ENCODE results near the gene NDUFV2. TPM values are rescaled to one million over a fixed set of nuclear protein-coding genes. Genes with fewer than 3 reads are reported as not detected.
A peak's percentile ranks its signal among the peaks of the same experiment; 100 is the strongest.

NDUFV2 gene
- total RNA-seq, 4 donors from 2014 or later = 251 to 386 (median 277) TPM

- H3K27me3 ChIP-seq = no peaks in the 10 kb centered on the region
- H3K4me3 ChIP-seq = no peak overlapping the region
- in situ Hi-C loops (cut with MboI; ENCODE audit: low sequenced_read_pairs in 4 of 4) (no loop called here), intact Hi-C loops (cut with DNase I; ENCODE audit: low total_unique reads) (loop anchor here (10.0 kb wide), 2 partner anchors 1565 to 1895 kb away; partner anchors contain the start of genes LRRC30 and PTPRM)
- no peak for ATAC-seq
- no peak for DNase-seq
- peaks cover 0 to 52% of the 10 kb centered on the region in 2 donors for H3K36me3 ChIP-seq
- peak overlapping the region; percentile 92 to 98 (median 98) for H3K27ac ChIP-seq
- no peak for TF ChIP-seq POLR2A (IDR thresholded peaks at IDR 0.05)
- TF ChIP-seq, protein P1, sequence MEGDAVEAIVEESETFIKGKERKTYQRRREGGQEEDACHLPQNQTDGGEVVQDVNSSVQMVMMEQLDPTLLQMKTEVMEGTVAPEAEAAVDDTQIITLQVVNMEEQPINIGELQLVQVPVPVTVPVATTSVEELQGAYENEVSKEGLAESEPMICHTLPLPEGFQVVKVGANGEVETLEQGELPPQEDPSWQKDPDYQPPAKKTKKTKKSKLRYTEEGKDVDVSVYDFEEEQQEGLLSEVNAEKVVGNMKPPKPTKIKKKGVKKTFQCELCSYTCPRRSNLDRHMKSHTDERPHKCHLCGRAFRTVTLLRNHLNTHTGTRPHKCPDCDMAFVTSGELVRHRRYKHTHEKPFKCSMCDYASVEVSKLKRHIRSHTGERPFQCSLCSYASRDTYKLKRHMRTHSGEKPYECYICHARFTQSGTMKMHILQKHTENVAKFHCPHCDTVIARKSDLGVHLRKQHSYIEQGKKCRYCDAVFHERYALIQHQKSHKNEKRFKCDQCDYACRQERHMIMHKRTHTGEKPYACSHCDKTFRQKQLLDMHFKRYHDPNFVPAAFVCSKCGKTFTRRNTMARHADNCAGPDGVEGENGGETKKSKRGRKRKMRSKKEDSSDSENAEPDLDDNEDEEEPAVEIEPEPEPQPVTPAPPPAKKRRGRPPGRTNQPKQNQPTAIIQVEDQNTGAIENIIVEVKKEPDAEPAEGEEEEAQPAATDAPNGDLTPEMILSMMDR (IDR thresholded peaks at IDR 0.05 in 4 of 5, conservative IDR thresholded peaks at IDR 0.05 in 1 of 5) = no peak
- peaks cover 60 to 79% of the 10 kb centered on the region in 2 donors for H3K4me1 ChIP-seq
- no peaks in the 10 kb centered on the region for H3K9me3 ChIP-seq
Observed at GRCh38 chr18:9130195-9130594, 27.7 kb downstream of the NDUFV2 start.

DNA sequence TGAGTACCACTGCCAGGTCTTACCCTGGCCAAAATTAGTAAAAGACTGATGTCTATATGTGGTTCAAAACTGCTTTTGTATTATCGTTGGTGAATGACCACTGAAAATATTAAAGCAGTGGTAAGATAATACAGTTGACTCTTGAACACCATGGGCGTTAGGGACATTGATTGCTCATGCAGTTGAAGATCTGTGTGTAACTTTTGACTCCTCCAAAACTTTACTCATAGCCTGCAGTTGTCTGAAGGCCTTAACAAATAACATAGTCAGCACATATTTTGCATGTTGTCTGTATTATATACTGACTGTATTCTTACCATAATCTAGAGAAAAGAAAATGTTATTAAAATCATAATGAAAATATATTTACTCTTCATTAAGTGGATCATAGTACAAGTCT is 28.3 kb downstream of the NDUFV2 start:
- Histone ChIP-seq H3K36me3 (peaks cover 0 to 52% of the 10 kb centered on the region in 2 donors), H3K4me3 (no peak overlapping the region), H3K27me3 (no peaks in the 10 kb centered on the region), H3K4me1 (peaks cover 62 to 80% of the 10 kb centered on the region in 2 donors), H3K27ac (peak overlapping the region; percentile 92 to 98 (median 98)), H3K9me3 (no peaks in the 10 kb centered on the region)
- TF ChIP-seq, protein P1 (IDR thresholded peaks at IDR 0.05 in 4 of 5, conservative IDR thresholded peaks at IDR 0.05 in 1 of 5) = no peak
- no peak for TF ChIP-seq POLR2A (IDR thresholded peaks at IDR 0.05)
- intact Hi-C loops (cut with DNase I; ENCODE audit: low total_unique reads) (loop anchor here (10.0 kb wide), 2 partner anchors 1566 to 1896 kb away; partner anchors contain the start of genes LRRC30 and PTPRM), in situ Hi-C loops (cut with MboI; ENCODE audit: low sequenced_read_pairs in 4 of 4) (no loop called here)
- ATAC-seq (peak; percentile 37 to 41), DNase-seq (no peak)

DNA sequence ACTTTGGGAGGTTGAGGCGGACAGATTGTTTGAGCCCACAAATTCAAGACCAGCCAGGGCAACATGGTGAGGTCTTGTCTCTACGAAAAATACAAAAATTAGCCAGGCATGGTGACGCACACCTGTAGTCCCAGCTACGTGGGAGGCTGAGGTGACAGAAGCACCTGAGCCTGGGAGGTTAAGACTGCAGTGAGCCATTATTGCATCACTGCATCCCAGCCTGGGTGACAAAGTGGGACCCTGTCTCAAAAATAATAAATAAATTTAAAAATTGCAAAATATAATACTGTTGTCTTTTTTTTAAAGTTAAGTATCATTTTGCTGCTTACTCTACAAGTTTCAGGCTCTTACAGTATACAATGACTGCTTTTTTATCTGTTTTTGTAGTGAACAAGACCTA is 30.1 kb downstream of the NDUFV2 start:
- H3K4me3 ChIP-seq = no peak overlapping the region
- peak overlapping the region; percentile 92 to 98 (median 98) for H3K27ac ChIP-seq
- H3K4me1 ChIP-seq = peaks cover 47 to 64% of the 10 kb centered on the region in 2 donors
- intact Hi-C loops (cut with DNase I; ENCODE audit: low total_unique reads) (loop anchor here (10.0 kb wide), 2 partner anchors 1568 to 1898 kb away; partner anchors contain the start of genes LRRC30 and PTPRM), in situ Hi-C loops (cut with MboI; ENCODE audit: low sequenced_read_pairs in 4 of 4) (no loop called here)
- H3K9me3 ChIP-seq = no peaks in the 10 kb centered on the region
- ATAC-seq = no peak
- TF ChIP-seq POLR2A (IDR thresholded peaks at IDR 0.05) = no peak
- TF ChIP-seq, protein P1 (IDR thresholded peaks at IDR 0.05 in 4 of 5, conservative IDR thresholded peaks at IDR 0.05 in 1 of 5) = no peak
- no peaks in the 10 kb centered on the region for H3K27me3 ChIP-seq
- no peak for DNase-seq
- peaks cover 0 to 46% of the 10 kb centered on the region in 2 donors for H3K36me3 ChIP-seq

- peaks cover 0 to 40% of the 10 kb centered on the region in 2 donors for H3K36me3 ChIP-seq
- DNase-seq = no peak
- TF ChIP-seq, protein P1 (IDR thresholded peaks at IDR 0.05 in 4 of 5, conservative IDR thresholded peaks at IDR 0.05 in 1 of 5) = no peak
- no peak for TF ChIP-seq POLR2A (IDR thresholded peaks at IDR 0.05)
- no peak for ATAC-seq
- in situ Hi-C loops (cut with MboI; ENCODE audit: low sequenced_read_pairs in 4 of 4) (no loop called here), intact Hi-C loops (cut with DNase I; ENCODE audit: low total_unique reads) (loop anchor here (10.0 kb wide), 2 partner anchors 1568 to 1898 kb away; partner anchors contain the start of genes LRRC30 and PTPRM)
- H3K9me3 ChIP-seq = no peaks in the 10 kb centered on the region
- H3K27me3 ChIP-seq = no peaks in the 10 kb centered on the region
- no peak overlapping the region for H3K4me3 ChIP-seq
- H3K4me1 ChIP-seq = peaks cover 41 to 59% of the 10 kb centered on the region in 2 donors
- peak overlapping the region; percentile 92 to 98 (median 98) for H3K27ac ChIP-seq
Observed at GRCh38 chr18:9133225-9133624, 30.7 kb downstream of the NDUFV2 start.
